Measurements from ENCODE around the gene EPHA3.

- TF ChIP-seq CTCF (conservative IDR thresholded peaks at IDR 0.05; ENCODE audit: low read depth, low read length): no peak
- no peak for TF ChIP-seq EZH2 (IDR thresholded peaks at IDR 0.05; ENCODE audit: borderline replicate concordance, low read depth, low read length, poor library complexity, severe bottlenecking)
These were observed 109.8 kb downstream of the EPHA3 start for GRCh38 chr3:89217148-89217685.

Data from A673 (cell line).